MM.1S (cell line): ENCODE results near the gene ELMOD1.

Source experiments
- EZH2 ChIP-seq: fragments of 300-600 bp; sonication (generic); optimal IDR thresholded peaks from 2 replicates; pipeline ENCODE3; 2017; ENCODE audit warnings: low read depth, mild to moderate bottlenecking, antibody characterized with exemption, low read length, mixed read lengths
- TF ChIP-seq, protein P1 (sequence below): fragments of 300-600 bp; sonication (generic); IDR thresholded peaks from 2 replicates; pipeline ENCODE4 v1.5.1; 2016; ENCODE audit warnings: antibody characterized with exemption, low read length, mixed read lengths

DNA sequence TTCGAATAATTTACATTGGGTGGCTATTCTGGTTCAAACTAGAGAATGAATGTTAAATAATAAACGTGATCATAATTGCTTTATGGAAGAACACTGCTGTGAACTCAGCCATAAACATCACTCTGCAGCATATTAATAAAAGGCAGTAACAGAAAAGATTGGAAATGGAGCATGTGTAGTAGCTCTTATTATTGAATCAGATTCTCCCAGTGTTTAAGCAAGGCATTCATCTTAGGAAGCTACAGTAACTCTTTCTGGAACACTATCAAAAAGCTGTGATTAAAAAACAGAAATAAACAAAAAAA is 34.7 kb downstream of the ELMOD1 start:
- TF ChIP-seq, protein P1, sequence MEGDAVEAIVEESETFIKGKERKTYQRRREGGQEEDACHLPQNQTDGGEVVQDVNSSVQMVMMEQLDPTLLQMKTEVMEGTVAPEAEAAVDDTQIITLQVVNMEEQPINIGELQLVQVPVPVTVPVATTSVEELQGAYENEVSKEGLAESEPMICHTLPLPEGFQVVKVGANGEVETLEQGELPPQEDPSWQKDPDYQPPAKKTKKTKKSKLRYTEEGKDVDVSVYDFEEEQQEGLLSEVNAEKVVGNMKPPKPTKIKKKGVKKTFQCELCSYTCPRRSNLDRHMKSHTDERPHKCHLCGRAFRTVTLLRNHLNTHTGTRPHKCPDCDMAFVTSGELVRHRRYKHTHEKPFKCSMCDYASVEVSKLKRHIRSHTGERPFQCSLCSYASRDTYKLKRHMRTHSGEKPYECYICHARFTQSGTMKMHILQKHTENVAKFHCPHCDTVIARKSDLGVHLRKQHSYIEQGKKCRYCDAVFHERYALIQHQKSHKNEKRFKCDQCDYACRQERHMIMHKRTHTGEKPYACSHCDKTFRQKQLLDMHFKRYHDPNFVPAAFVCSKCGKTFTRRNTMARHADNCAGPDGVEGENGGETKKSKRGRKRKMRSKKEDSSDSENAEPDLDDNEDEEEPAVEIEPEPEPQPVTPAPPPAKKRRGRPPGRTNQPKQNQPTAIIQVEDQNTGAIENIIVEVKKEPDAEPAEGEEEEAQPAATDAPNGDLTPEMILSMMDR, result no peak
- TF ChIP-seq EZH2, result no peak
